Measurements from ENCODE around the gene ZSCAN5B. TPM values are rescaled to one million over a fixed set of nuclear protein-coding genes. Genes with fewer than 3 reads are reported as not detected.
"Not testable (repeated sequence)": the region's sequence is repeated elsewhere in the genome, so short reads cannot be mapped to it uniquely, and the experiment has no call there.

ZSCAN5B gene
- not detected for total RNA-seq
- long read RNA-seq, donor 1 = 0 reads
- long read RNA-seq, donor 2 = 0 reads

- H3K9me3 ChIP-seq; DNase-seq; ATAC-seq; H3K4me1 ChIP-seq (ENCODE audit: low read depth); H3K36me3 ChIP-seq (ENCODE audit: low read depth); intact Hi-C loops (cut with DNase I, micrococcal nuclease); H3K4me3 ChIP-seq: not testable (repeated sequence)
Observed at GRCh38 chr19:56197646-56198045, at the start of gene ZSCAN5B. TSS of gene ZSCAN5B (minus strand) at chr19:56197783. CDS start at chr19:56193052, 4,731 bp downstream.

- H3K4me1 ChIP-seq (ENCODE audit: low read depth); H3K9me3 ChIP-seq; ATAC-seq; intact Hi-C loops (cut with DNase I, micrococcal nuclease); DNase-seq; H3K4me3 ChIP-seq; H3K36me3 ChIP-seq (ENCODE audit: low read depth): not testable (repeated sequence)
Observed at GRCh38 chr19:56245764-56246163, 48.2 kb upstream of the ZSCAN5B start.

- H3K4me1 ChIP-seq (ENCODE audit: low read depth) = no peaks in the 10 kb centered on the region
- H3K4me3 ChIP-seq = no peak overlapping the region
- DNase-seq (no peak), ATAC-seq (no peak)
- H3K9me3 ChIP-seq = no peaks in the 10 kb centered on the region
- H3K36me3 ChIP-seq (ENCODE audit: low read depth) = no peaks in the 10 kb centered on the region
- intact Hi-C loops (cut with DNase I, micrococcal nuclease) = no loop called here
- TF ChIP-seq, protein P1, sequence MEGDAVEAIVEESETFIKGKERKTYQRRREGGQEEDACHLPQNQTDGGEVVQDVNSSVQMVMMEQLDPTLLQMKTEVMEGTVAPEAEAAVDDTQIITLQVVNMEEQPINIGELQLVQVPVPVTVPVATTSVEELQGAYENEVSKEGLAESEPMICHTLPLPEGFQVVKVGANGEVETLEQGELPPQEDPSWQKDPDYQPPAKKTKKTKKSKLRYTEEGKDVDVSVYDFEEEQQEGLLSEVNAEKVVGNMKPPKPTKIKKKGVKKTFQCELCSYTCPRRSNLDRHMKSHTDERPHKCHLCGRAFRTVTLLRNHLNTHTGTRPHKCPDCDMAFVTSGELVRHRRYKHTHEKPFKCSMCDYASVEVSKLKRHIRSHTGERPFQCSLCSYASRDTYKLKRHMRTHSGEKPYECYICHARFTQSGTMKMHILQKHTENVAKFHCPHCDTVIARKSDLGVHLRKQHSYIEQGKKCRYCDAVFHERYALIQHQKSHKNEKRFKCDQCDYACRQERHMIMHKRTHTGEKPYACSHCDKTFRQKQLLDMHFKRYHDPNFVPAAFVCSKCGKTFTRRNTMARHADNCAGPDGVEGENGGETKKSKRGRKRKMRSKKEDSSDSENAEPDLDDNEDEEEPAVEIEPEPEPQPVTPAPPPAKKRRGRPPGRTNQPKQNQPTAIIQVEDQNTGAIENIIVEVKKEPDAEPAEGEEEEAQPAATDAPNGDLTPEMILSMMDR (IDR thresholded peaks at IDR 0.05) = no peak
Observed at GRCh38 chr19:56245121-56245740, 47.6 kb upstream of the ZSCAN5B start.

GRCh38 chr19:56223481-56223880, 25.9 kb upstream of the ZSCAN5B start:
- DNase-seq = no peak
- Histone ChIP-seq H3K4me3 (no peak overlapping the region), H3K9me3 (no peaks in the 10 kb centered on the region), H3K4me1 (ENCODE audit: low read depth) (no peaks in the 10 kb centered on the region), H3K36me3 (ENCODE audit: low read depth) (no peaks in the 10 kb centered on the region)
- intact Hi-C loops (cut with DNase I, micrococcal nuclease) = no loop called here
- ATAC-seq = no peak
- TF ChIP-seq, protein P1 (IDR thresholded peaks at IDR 0.05) = no peak

DNA sequence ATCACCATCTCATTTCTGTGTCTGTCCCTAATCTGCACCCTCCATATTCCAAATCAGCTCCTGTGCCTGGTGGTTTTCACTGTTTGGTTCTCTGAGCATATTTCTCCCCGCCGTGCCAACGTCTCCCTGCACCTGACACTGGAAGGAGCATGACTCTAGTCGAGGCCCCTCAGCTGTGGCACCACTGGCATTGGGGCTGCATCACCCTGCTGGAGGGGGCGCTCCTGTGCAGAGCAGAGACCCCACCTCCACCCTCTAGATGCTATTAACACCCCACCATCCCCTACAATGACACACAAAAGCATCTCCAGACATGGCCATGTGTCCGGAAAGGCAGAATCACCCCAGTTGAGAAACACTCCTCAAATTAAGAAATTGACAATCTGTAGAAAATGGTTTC, 25.3 kb upstream of the ZSCAN5B start:
- TF ChIP-seq, protein P1 (IDR thresholded peaks at IDR 0.05) = no peak
- H3K9me3 ChIP-seq = no peaks in the 10 kb centered on the region
- H3K4me1 ChIP-seq (ENCODE audit: low read depth) = no peaks in the 10 kb centered on the region
- DNase-seq (no peak), ATAC-seq (no peak)
- H3K36me3 ChIP-seq (ENCODE audit: low read depth) = no peaks in the 10 kb centered on the region
- intact Hi-C loops (cut with DNase I, micrococcal nuclease) = no loop called here
- H3K4me3 ChIP-seq = no peak overlapping the region

GRCh38 chr19:56221851-56222250, 24.3 kb upstream of the ZSCAN5B start:
- Histone ChIP-seq H3K9me3 (no peaks in the 10 kb centered on the region), H3K4me3 (no peak overlapping the region), H3K4me1 (ENCODE audit: low read depth) (peaks cover 4% of the 10 kb centered on the region), H3K36me3 (ENCODE audit: low read depth) (no peaks in the 10 kb centered on the region)
- DNase-seq (no peak), ATAC-seq (no peak)
- TF ChIP-seq, protein P1 (IDR thresholded peaks at IDR 0.05) = no peak
- intact Hi-C loops (cut with DNase I, micrococcal nuclease) = no loop called here

DNA sequence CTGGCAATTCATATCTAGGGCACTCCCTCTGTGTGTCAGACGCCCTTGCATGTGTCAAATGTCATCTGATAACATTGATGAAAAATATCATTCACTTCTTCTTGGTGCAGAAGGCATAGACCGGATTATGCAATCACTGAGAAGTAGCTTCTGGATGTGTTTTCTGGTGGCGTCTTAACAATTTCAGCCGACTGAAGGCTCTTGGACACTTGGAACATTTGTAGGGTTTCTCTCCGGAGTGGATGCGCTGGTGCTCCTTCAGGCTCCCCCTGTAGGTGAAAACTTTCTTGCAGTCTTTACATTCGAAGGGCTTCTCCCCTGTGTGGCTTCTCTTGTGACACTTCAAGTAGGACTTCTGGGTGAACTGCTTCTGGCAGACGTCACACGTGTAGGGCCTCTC, 23.9 kb upstream of the ZSCAN5B start:
- peak in 1 of 3 donors; percentile 16 for DNase-seq
- ATAC-seq = peak; percentile 24
- H3K36me3 ChIP-seq (ENCODE audit: low read depth); intact Hi-C loops (cut with DNase I, micrococcal nuclease); H3K4me1 ChIP-seq (ENCODE audit: low read depth); H3K9me3 ChIP-seq; H3K4me3 ChIP-seq: not testable (repeated sequence)
